ENCODE measurements around the gene EEFSEC. TPM values are rescaled to one million over a fixed set of nuclear protein-coding genes. Genes with fewer than 3 reads are reported as not detected.

EEFSEC gene
- total RNA-seq, 1 experiment from 2014 or later = 9.5 TPM

- H3K27me3 ChIP-seq (ENCODE audit: insufficient read depth, low read length) = peaks cover 22% of the 10 kb centered on the region; the same call in 1 of the 2 replicates
- H3K56ac ChIP-seq (ENCODE audit: insufficient read length, low read depth, low read length) = no peak overlapping the region
- peaks cover 2% of the 10 kb centered on the region; the same call in 1 of the 2 replicates for H3K4me1 ChIP-seq (ENCODE audit: insufficient read depth, low read length)
- no CpG with 5 or more reads among the region's 8 CpGs for WGBS (ENCODE audit: extremely low coverage, insufficient read length, low lambda C conversion rate)
- H3K36me3 Mint-ChIP-seq (ENCODE audit: insufficient read depth in 1 of 3, low read depth in 3 of 3) = no peaks in the 10 kb centered on the region; a peak in 2 of 7 replicates
- no peaks in the 10 kb centered on the region for H4K20me1 ChIP-seq (ENCODE audit: control insufficient read depth, insufficient read depth, insufficient read length)
- H3K79me2 ChIP-seq (ENCODE audit: insufficient read depth, low read length) = no peaks in the 10 kb centered on the region
- peaks cover 11% of the 10 kb centered on the region for H3K23me2 ChIP-seq (ENCODE audit: insufficient read length, low read depth, low read length, poor library complexity, severe bottlenecking)
- H3K9me3 Mint-ChIP-seq = no peaks in the 10 kb centered on the region; a peak in 1 of 5 replicates
- no peak overlapping the region for H2BK120ac ChIP-seq (ENCODE audit: low read depth, low read length, poor library complexity, severe bottlenecking)
- H3K27me3 Mint-ChIP-seq (ENCODE audit: low read depth) = peaks cover 81% of the 10 kb centered on the region
- no peak overlapping the region for H3K23ac ChIP-seq (ENCODE audit: insufficient read length, low read depth, low read length)
- no peak overlapping the region for H2AK5ac ChIP-seq (ENCODE audit: insufficient read length, low read length)
- peak overlapping the region in 1 of 2 experiments; percentile 25; a peak in 1 of 5 replicates for H3K4me3 Mint-ChIP-seq
- H3K4ac ChIP-seq (ENCODE audit: low read depth, low read length) = no peak overlapping the region
- H4K5ac ChIP-seq (ENCODE audit: insufficient read length, low read depth, low read length) = no peak overlapping the region
- TF ChIP-seq, protein P1, sequence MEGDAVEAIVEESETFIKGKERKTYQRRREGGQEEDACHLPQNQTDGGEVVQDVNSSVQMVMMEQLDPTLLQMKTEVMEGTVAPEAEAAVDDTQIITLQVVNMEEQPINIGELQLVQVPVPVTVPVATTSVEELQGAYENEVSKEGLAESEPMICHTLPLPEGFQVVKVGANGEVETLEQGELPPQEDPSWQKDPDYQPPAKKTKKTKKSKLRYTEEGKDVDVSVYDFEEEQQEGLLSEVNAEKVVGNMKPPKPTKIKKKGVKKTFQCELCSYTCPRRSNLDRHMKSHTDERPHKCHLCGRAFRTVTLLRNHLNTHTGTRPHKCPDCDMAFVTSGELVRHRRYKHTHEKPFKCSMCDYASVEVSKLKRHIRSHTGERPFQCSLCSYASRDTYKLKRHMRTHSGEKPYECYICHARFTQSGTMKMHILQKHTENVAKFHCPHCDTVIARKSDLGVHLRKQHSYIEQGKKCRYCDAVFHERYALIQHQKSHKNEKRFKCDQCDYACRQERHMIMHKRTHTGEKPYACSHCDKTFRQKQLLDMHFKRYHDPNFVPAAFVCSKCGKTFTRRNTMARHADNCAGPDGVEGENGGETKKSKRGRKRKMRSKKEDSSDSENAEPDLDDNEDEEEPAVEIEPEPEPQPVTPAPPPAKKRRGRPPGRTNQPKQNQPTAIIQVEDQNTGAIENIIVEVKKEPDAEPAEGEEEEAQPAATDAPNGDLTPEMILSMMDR (conservative IDR thresholded peaks at IDR 0.05) = no peak
- H2AFZ ChIP-seq (ENCODE audit: low read length) = no peak overlapping the region
- no peak overlapping the region for H4K8ac ChIP-seq (replicated peaks; ENCODE audit: insufficient read length, low read depth, low read length)
- no peaks in the 10 kb centered on the region for H3K79me1 ChIP-seq (ENCODE audit: insufficient read depth, low read depth, low read length, poor library complexity, severe bottlenecking)
- H3K27ac ChIP-seq (ENCODE audit: insufficient read length, low read depth, low read length) = no peak overlapping the region
- no peak overlapping the region for H3K14ac ChIP-seq (ENCODE audit: insufficient read depth, low read length)
- no peak overlapping the region for H4K91ac ChIP-seq (ENCODE audit: insufficient read length, low read depth, low read length)
- H2BK20ac ChIP-seq (ENCODE audit: low read depth, low read length, poor library complexity, severe bottlenecking) = no peak overlapping the region
- no peak overlapping the region for H3K27ac Mint-ChIP-seq
- H3T11ph ChIP-seq (ENCODE audit: low read length) = no peak overlapping the region
- no peak for DNase-seq
- peaks cover 49 to 67% of the 10 kb centered on the region in 2 experiments for H3K4me1 Mint-ChIP-seq
- H3K9ac ChIP-seq (ENCODE audit: extremely low read depth, insufficient read length, low read length) = no peak overlapping the region
- H3K4me2 ChIP-seq (ENCODE audit: insufficient read depth, insufficient read length, low read length) = no peak overlapping the region
- no peaks in the 10 kb centered on the region for H3K9me3 ChIP-seq (ENCODE audit: control insufficient read depth, low read depth, low read length)
- no peak overlapping the region for H3K18ac ChIP-seq (ENCODE audit: insufficient read length, low read depth, low read length)
- no peak overlapping the region for H2BK15ac ChIP-seq (ENCODE audit: low read depth, low read length)
- no peak overlapping the region for H2BK5ac ChIP-seq (ENCODE audit: insufficient read length, low read length)
- H2BK12ac ChIP-seq (ENCODE audit: insufficient read length, low read depth, low read length) = no peak overlapping the region
Measured at GRCh38 chr3:128430731-128431130, 277.4 kb downstream of the EEFSEC start.
